Measurements from ENCODE around the gene TMEM248. TPM values are rescaled to one million over a fixed set of nuclear protein-coding genes. Genes with fewer than 3 reads are reported as not detected.
"Not testable (repeated sequence)": the region's sequence is repeated elsewhere in the genome, so short reads cannot be mapped to it uniquely, and the experiment has no call there.

The TMEM248 gene
- total RNA-seq, 1 experiment from 2014 or later: 98.0 TPM

DNA sequence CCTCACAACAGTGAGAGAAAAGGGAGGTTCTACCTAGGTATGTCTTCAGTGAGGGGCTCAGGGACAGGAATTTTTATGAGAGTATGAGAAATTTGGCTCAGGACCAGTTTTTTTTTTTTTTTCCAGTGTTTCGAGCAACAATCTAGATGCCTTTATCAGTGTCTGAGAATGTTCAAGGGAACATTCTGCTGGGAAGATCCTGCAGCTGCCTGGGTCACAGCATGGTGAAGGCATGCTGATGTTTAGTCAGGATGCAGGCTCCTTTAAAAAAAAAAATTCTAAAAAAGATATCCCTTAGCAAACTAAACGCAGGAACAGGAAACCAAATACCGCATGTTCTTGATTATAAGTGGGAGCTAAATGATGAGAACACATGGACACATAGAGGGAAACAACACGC is 43.4 kb downstream of the TMEM248 start:
- BruUV-seq (replicated peaks): no TSS peak
- no peak for DNase-seq
- ChIA-PET CTCF (no interaction called here), POLR2A (no interaction called here)
- no peaks in the 10 kb centered on the region for H3K27me3 Mint-ChIP-seq (ENCODE audit: insufficient read depth, unreplicated experiment)
- H3K4me3 ChIP-seq (ENCODE audit: low read depth, low read length): no peak overlapping the region
- intact Hi-C loops (cut with micrococcal nuclease; ENCODE audit: unreplicated experiment): no loop called here
- peaks cover 8% of the 10 kb centered on the region for H3K9me3 Mint-ChIP-seq (ENCODE audit: unreplicated experiment)
- TF ChIP-seq, protein P1, sequence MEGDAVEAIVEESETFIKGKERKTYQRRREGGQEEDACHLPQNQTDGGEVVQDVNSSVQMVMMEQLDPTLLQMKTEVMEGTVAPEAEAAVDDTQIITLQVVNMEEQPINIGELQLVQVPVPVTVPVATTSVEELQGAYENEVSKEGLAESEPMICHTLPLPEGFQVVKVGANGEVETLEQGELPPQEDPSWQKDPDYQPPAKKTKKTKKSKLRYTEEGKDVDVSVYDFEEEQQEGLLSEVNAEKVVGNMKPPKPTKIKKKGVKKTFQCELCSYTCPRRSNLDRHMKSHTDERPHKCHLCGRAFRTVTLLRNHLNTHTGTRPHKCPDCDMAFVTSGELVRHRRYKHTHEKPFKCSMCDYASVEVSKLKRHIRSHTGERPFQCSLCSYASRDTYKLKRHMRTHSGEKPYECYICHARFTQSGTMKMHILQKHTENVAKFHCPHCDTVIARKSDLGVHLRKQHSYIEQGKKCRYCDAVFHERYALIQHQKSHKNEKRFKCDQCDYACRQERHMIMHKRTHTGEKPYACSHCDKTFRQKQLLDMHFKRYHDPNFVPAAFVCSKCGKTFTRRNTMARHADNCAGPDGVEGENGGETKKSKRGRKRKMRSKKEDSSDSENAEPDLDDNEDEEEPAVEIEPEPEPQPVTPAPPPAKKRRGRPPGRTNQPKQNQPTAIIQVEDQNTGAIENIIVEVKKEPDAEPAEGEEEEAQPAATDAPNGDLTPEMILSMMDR (IDR thresholded peaks at IDR 0.05; ENCODE audit: insufficient read depth in 1 of 2, low read depth in 1 of 2, low read length in 1 of 2, severe bottlenecking in 1 of 2, unreplicated experiment in 1 of 2): no peak
- no peaks in the 10 kb centered on the region for H3K4me1 ChIP-seq
- H3K9me3 ChIP-seq: peaks cover 4% of the 10 kb centered on the region; the same call in 1 of the 2 replicates
- no peak overlapping the region for H3K4me3 Mint-ChIP-seq (ENCODE audit: unreplicated experiment)
- no peaks in the 10 kb centered on the region for H3K36me3 ChIP-seq (ENCODE audit: control insufficient read depth, insufficient read depth, low read length)
- H3K27me3 ChIP-seq (replicated peaks; ENCODE audit: control insufficient read depth, insufficient read depth, low read length): no peaks in the 10 kb centered on the region
- H3K36me3 Mint-ChIP-seq (ENCODE audit: insufficient read depth, unreplicated experiment): peaks cover 34% of the 10 kb centered on the region
- H3K4me1 Mint-ChIP-seq (ENCODE audit: low read depth, unreplicated experiment): peaks cover 6% of the 10 kb centered on the region
- no peak overlapping the region for H3K27ac Mint-ChIP-seq (ENCODE audit: unreplicated experiment)

DNA sequence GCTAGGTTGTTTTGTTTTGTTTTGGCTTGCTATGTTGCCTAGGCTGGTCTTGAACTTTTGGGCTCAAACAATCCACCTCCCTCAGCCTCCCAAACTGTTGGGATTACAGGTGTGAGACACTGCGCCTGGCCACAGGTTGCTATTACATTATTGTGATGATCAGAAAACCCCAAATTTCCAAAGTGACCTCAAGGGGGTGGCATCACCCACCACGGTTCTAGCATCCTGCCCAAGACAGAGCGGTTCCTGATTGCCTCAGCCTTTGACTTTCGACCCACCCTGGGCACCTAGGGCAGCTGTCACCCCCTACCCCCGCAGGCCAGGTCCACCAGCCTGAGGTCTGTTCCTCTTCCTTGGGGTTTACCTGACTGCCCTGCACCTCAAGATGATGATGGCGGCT is 46.0 kb downstream of the TMEM248 start:
- H3K4me3 Mint-ChIP-seq (ENCODE audit: unreplicated experiment): no peak overlapping the region
- no peak overlapping the region for H3K4me3 ChIP-seq (ENCODE audit: low read depth, low read length)
- peaks cover 4% of the 10 kb centered on the region; the same call in 1 of the 2 replicates for H3K9me3 ChIP-seq
- no peaks in the 10 kb centered on the region for H3K27me3 Mint-ChIP-seq (ENCODE audit: insufficient read depth, unreplicated experiment)
- H3K4me1 ChIP-seq: peaks cover 18% of the 10 kb centered on the region
- ChIA-PET POLR2A (no interaction called here), CTCF (no interaction called here)
- intact Hi-C loops (cut with micrococcal nuclease; ENCODE audit: unreplicated experiment): no loop called here
- H3K36me3 Mint-ChIP-seq (ENCODE audit: insufficient read depth, unreplicated experiment): peaks cover 29% of the 10 kb centered on the region
- BruUV-seq (replicated peaks): no TSS peak
- no peak for DNase-seq
- H3K27ac Mint-ChIP-seq (ENCODE audit: unreplicated experiment): no peak overlapping the region
- no peaks in the 10 kb centered on the region for H3K36me3 ChIP-seq (ENCODE audit: control insufficient read depth, insufficient read depth, low read length)
- TF ChIP-seq, protein P1 (IDR thresholded peaks at IDR 0.05; ENCODE audit: insufficient read depth in 1 of 2, low read depth in 1 of 2, low read length in 1 of 2, severe bottlenecking in 1 of 2, unreplicated experiment in 1 of 2): no peak
- no peaks in the 10 kb centered on the region for H3K27me3 ChIP-seq (replicated peaks; ENCODE audit: control insufficient read depth, insufficient read depth, low read length)
- H3K4me1 Mint-ChIP-seq (ENCODE audit: low read depth, unreplicated experiment): peaks cover 25% of the 10 kb centered on the region
- peaks cover 8% of the 10 kb centered on the region for H3K9me3 Mint-ChIP-seq (ENCODE audit: unreplicated experiment)

DNA sequence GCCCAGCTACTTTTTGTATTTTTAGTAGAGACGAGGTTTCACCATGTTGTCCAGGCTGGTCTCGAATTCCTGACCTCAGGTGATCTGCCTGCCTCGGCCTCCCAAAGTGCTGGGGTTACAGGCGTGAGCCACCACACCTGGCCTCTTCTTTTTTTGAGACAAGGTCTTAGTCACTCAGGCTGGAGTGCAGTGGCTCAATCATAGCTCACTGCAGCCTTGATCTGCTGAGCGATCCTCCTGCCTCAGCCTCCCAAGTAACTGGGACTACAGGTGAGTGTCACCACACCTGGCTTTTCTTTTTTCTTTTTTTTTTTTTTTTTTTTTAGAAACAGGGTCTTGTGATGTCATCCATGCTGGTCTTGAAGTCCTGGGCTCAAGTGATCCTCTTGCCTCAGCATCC is 48.0 kb downstream of the TMEM248 start:
- DNase-seq; CTCF ChIA-PET; H3K4me3 ChIP-seq (ENCODE audit: low read depth, low read length); H3K9me3 ChIP-seq; H3K27me3 Mint-ChIP-seq (ENCODE audit: insufficient read depth, unreplicated experiment); H3K27ac Mint-ChIP-seq (ENCODE audit: unreplicated experiment); BruUV-seq (replicated peaks); H3K9me3 Mint-ChIP-seq (ENCODE audit: unreplicated experiment); intact Hi-C loops (cut with micrococcal nuclease; ENCODE audit: unreplicated experiment); POLR2A ChIA-PET; H3K36me3 ChIP-seq (ENCODE audit: control insufficient read depth, insufficient read depth, low read length); H3K4me3 Mint-ChIP-seq (ENCODE audit: unreplicated experiment); H3K27me3 ChIP-seq (replicated peaks; ENCODE audit: control insufficient read depth, insufficient read depth, low read length): not testable (repeated sequence)
- H3K4me1 ChIP-seq: peaks cover 32% of the 10 kb centered on the region
- Mint-ChIP-seq H3K36me3 (ENCODE audit: insufficient read depth, unreplicated experiment) (peaks cover 42% of the 10 kb centered on the region), H3K4me1 (ENCODE audit: low read depth, unreplicated experiment) (peaks cover 37% of the 10 kb centered on the region)

DNA sequence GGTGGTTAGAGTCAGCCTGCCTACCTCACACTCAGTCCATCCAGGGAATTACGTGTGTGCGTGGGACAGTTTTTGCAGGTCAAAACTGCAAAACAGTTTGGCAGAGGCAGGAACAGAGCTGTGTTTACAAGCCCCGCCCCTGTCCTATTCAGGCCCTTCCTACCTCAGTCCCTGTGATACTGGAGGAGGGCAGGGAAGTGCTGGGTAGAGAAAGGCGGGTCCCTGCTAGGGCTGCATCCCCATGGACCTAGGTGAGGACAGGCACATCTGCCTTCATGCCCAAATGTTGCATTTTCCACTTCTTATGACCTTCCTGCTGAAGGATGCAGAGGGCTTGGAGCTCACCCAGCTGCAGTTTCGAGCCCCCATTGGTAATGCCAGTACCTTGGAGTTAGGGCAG is 49.3 kb downstream of the TMEM248 start:
- peak in 1 of 2 experiments; percentile 19 for DNase-seq
- TF ChIP-seq, protein P1 (IDR thresholded peaks at IDR 0.05; ENCODE audit: insufficient read depth in 1 of 2, low read depth in 1 of 2, low read length in 1 of 2, severe bottlenecking in 1 of 2, unreplicated experiment in 1 of 2): no peak
- no TSS peak for BruUV-seq (replicated peaks)
- Histone ChIP-seq H3K4me3 (ENCODE audit: low read depth, low read length) (no peak overlapping the region), H3K36me3 (ENCODE audit: control insufficient read depth, insufficient read depth, low read length) (no peaks in the 10 kb centered on the region), H3K9me3 (peaks cover 11% of the 10 kb centered on the region), H3K4me1 (peaks cover 44% of the 10 kb centered on the region), H3K27me3 (replicated peaks; ENCODE audit: control insufficient read depth, insufficient read depth, low read length) (no peaks in the 10 kb centered on the region)
- no peaks in the 10 kb centered on the region for H3K9me3 Mint-ChIP-seq (ENCODE audit: unreplicated experiment)
- peaks cover 44% of the 10 kb centered on the region for H3K36me3 Mint-ChIP-seq (ENCODE audit: insufficient read depth, unreplicated experiment)
- H3K4me1 Mint-ChIP-seq (ENCODE audit: low read depth, unreplicated experiment): peaks cover 31% of the 10 kb centered on the region
- no peak overlapping the region for H3K4me3 Mint-ChIP-seq (ENCODE audit: unreplicated experiment)
- intact Hi-C loops (cut with micrococcal nuclease; ENCODE audit: unreplicated experiment): no loop called here
- peak overlapping the region; percentile 75 for H3K27ac Mint-ChIP-seq (ENCODE audit: unreplicated experiment)
- ChIA-PET CTCF (no interaction called here), POLR2A (no interaction called here)
- no peaks in the 10 kb centered on the region for H3K27me3 Mint-ChIP-seq (ENCODE audit: insufficient read depth, unreplicated experiment)

Data from Caco-2 (cell line).